ENCODE data around the gene GTF2A1L.
"Not testable (repeated sequence)": the region's sequence is repeated elsewhere in the genome, so short reads cannot be mapped to it uniquely, and the experiment has no call there.

Gene GTF2A1L

DNA sequence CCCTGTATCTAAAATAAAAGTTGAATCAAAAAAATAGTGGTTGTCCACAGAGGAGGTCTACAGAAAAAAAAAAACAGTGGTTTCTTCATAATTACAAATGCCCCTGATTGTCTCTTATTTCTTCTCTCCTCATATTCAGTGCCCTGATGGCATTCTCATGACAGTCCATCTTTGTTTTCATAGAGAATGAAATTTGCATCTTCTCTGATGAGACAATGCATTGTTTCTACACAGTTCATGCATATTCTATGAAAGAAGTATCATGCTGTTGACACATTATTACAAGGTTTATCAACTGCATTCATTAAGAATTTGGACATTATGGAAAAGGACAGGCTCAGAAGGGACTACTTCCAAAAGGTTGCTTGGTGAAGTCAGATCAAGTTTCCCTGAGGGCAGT lies 78.3 kb downstream of the GTF2A1L start:
- TF ChIP-seq, protein P1, sequence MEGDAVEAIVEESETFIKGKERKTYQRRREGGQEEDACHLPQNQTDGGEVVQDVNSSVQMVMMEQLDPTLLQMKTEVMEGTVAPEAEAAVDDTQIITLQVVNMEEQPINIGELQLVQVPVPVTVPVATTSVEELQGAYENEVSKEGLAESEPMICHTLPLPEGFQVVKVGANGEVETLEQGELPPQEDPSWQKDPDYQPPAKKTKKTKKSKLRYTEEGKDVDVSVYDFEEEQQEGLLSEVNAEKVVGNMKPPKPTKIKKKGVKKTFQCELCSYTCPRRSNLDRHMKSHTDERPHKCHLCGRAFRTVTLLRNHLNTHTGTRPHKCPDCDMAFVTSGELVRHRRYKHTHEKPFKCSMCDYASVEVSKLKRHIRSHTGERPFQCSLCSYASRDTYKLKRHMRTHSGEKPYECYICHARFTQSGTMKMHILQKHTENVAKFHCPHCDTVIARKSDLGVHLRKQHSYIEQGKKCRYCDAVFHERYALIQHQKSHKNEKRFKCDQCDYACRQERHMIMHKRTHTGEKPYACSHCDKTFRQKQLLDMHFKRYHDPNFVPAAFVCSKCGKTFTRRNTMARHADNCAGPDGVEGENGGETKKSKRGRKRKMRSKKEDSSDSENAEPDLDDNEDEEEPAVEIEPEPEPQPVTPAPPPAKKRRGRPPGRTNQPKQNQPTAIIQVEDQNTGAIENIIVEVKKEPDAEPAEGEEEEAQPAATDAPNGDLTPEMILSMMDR (conservative IDR thresholded peaks at IDR 0.05; ENCODE audit: low read depth, low read length) = no peak
- DNase-seq (ENCODE audit: low read depth) = no peak
- H3K4me3 ChIP-seq (ENCODE audit: low read depth, low read length) = no peak overlapping the region

DNA sequence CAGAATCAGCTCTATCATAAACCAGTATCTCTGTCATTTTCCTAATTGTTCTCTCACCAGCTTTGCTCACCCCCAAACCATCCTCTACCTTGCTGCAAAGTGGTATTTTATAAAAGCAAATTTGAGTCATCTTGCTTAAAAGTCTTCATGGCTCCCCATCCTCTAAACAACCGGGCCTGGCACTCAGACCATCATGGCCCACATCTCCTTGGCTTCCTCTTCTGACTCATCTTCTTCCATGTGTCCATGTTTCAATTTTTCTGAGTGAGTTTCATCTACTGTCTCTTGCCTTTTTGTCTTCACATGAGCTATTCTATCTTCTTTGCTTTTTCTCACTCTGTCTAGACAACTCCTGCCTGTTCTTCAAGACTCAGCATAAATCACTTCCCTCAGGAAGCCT lies 79.2 kb downstream of the GTF2A1L start:
- DNase-seq (ENCODE audit: low read depth) = no peak
- H3K4me3 ChIP-seq (ENCODE audit: low read depth, low read length) = no peak overlapping the region
- TF ChIP-seq, protein P1 (conservative IDR thresholded peaks at IDR 0.05; ENCODE audit: low read depth, low read length) = no peak

DNA sequence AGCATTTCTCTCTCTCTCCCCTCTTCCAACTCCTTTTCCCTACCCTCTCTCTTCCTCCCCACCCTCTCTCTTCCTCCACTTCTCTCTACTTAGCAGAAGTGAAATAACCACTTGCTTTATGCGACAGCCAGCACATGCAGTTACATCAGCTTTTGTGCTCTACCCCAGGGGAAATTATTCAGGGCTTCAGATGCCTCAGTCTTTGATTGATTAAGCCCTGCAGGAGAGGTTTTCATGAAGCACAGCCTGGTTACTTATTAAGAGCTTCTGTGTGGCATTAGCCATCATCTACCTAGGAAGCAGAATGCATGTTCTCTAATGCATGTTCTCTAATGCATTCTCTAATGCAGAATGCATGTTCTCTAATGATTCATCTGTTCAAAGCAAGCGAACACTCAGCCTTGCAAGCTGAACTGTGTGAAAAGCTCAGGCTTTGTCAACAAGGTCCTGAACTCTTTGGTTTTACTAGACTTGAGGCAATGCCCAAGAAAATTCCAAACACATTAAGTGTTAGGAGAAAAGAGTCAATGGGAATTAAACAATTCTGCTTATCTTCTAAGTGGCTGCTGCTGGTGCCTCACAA lies 81.8 kb downstream of the GTF2A1L start:
- peak; percentile 77 for DNase-seq (ENCODE audit: low read depth)
- TF ChIP-seq, protein P1 (conservative IDR thresholded peaks at IDR 0.05; ENCODE audit: low read depth, low read length) = no peak
- no peak overlapping the region for H3K4me3 ChIP-seq (ENCODE audit: low read depth, low read length)

DNA sequence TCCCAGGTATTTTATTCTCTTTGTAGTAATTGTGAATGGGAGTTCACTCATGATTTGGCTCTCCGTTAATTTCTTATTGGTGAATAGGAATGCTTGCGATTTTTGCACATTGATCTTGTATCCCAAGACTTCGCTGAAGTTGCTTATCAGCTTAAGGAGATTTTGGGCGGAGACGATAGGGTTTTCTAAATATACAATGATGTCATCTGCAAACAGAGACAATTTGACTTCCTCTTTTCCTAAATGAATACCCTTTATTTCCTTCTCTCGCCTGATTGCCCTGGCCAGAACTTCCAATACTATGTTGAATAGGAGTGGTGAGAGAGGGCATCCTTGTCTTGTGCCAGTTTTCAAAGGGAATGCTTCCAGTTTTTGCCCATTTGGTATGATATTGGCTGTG lies 86.0 kb downstream of the GTF2A1L start:
- DNase-seq (ENCODE audit: low read depth) = not testable (repeated sequence)

DNA sequence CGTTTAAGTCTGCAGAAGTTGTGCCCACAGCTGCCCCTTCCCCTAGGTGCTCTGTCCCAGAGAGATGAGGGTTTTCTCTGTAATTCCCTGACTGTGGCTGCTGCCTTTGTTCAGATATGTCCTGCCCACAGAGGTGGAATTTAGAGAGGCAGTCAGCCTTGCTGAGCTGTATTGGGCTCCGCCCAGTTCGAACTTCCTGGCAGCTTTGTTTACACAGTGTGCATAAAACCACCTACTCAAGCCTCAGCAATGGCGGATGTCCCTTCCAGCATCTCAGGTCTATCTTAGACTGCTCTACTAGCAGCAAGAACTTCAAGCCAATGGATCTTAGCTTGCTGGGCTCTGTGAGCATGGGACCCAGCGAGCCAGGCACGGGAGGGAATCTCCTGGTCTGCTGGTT lies 89.8 kb downstream of the GTF2A1L start:
- TF ChIP-seq, protein P1 (conservative IDR thresholded peaks at IDR 0.05; ENCODE audit: low read depth, low read length) = no peak
- DNase-seq (ENCODE audit: low read depth) = no peak
- H3K4me3 ChIP-seq (ENCODE audit: low read depth, low read length) = no peak overlapping the region

More for the DNA sequence above, 86.0 kb downstream of the GTF2A1L start:
- H3K4me3 ChIP-seq (ENCODE audit: low read depth, low read length) = not testable (repeated sequence)

DNA sequence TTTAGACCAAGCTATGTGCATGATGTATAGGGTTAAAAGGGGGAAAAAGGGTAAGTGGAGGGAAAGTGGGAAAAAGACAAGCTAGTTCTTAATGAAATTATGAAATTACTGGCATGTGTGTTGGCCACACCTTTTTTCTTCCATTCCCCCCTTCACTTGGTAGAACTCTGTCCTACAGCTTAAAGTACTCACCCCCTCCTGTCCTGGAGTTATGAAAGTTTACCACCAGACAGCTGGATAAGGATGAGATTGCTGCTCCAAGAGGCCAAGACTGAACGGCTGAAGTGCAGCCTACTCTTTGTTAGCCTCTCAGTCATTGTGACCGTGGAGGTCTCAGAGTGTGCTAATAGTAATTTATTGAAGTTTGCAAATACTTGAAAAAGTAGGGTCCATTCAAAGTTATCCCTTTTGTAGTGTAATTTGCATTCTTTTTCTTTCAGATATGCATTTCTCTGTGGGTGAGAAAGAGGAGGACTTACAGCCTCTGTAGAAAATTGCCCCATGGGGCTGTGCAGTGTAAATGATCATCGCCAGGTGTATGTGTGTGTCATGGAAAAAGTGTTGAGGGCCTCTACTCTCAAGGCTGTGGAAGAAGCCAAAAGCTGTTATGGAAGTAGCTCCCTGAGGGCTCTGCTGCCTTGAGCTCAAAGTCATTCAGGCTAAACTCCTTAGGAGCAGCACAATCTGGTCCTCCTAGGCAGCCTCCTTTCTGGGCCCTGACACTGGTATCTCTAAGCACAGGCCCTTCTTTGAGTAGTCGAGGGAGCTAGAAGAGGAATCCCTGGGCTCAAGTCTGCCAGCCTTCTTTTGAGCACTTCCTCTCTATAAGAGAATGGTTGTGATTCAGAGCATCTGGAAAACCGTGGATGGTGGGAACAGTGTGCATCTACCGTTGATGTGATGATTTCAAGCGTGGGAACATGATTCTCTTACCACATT lies 91.7 kb downstream of the GTF2A1L start:
- TF ChIP-seq, protein P1 (conservative IDR thresholded peaks at IDR 0.05; ENCODE audit: low read depth, low read length) = no peak
- H3K4me3 ChIP-seq (ENCODE audit: low read depth, low read length) = no peak overlapping the region
- no peak for DNase-seq (ENCODE audit: low read depth)

DNA sequence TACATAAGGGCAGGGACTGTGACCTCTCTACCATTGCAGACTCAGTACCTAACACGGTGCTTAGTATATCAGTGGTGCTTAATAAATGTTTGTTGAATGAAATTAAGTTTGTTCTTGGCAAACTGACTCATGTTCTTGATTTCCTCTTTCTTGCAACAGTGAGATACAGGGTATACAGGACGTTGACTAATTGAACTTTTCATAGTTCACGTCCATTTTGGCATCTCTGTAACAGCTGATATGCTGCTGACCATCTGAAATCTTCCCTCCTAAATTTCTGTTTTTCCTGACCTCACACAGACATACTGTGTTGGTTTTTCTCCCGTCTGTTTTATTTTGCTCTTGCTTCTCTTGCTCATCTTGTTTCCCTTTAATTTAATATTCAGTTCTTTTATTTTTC lies 93.7 kb downstream of the GTF2A1L start:
- DNase-seq (ENCODE audit: low read depth) = peak; percentile 62
- no peak overlapping the region for H3K4me3 ChIP-seq (ENCODE audit: low read depth, low read length)
- TF ChIP-seq, protein P1 (conservative IDR thresholded peaks at IDR 0.05; ENCODE audit: low read depth, low read length) = no peak
